Nephron (organoid): Measurements from ENCODE around the gene DCDC2C.

Source experiments
- H3K27ac Mint-ChIP-seq, 3 experiments: 2 replicates each; pipeline ENCODE4 v1.8.0; 2020; ENCODE audit warnings: mixed read lengths in 3 of 3, mild to moderate bottlenecking in 2 of 3, moderate library complexity in 1 of 3
- H3K27me3 Mint-ChIP-seq: 2 replicates; pipeline ENCODE4 v1.8.0; 2021; ENCODE audit warnings: low read depth, mild to moderate bottlenecking, moderate library complexity, mixed read lengths
- H3K36me3 Mint-ChIP-seq: 2 replicates; pipeline ENCODE4 v1.8.0; 2020; ENCODE audit warnings: low read depth, mixed read lengths
- H3K4me1 Mint-ChIP-seq: 2 replicates; pipeline ENCODE4 v1.8.0; 2020; ENCODE audit warnings: mixed read lengths
- H3K4me3 Mint-ChIP-seq, 3 experiments: 2 replicates each; pipeline ENCODE4 v1.8.0; 2020; ENCODE audit warnings: mild to moderate bottlenecking in 3 of 3, mixed read lengths in 3 of 3, moderate library complexity in 2 of 3
- H3K9me3 Mint-ChIP-seq: 2 replicates; pipeline ENCODE4 v1.8.0; 2020; ENCODE audit warnings: mixed read lengths
- TF ChIP-seq, protein P1 (sequence below), 3 experiments: fragments of 200-600 bp; sonication (generic); IDR thresholded peaks; one replicate each; pipeline ENCODE4 v1.5.0; 2021; ENCODE audit warnings: antibody characterized with exemption in 3 of 3; ENCODE audit not compliant: unreplicated experiment in 3 of 3

DCDC2C gene

DNA sequence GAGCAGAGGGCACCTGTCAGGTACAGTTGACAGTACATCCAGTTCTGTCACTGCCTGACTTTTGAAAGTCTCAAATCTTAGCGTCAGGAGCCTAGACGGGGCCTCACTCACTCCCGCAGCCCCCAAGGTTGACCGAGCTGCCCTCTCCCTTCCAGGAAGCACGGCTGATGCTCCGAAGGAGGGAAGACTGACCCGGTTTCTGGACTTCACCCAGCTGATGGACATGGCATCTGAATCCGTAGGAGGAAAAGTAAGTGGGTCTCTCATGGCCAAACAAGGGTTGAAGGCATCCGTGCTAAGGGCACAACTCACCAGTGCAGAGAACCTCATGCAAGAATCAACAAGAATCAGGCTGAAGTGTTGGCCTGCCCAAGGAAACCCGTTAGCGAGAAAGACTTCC is 32.4 kb upstream of the DCDC2C start:
- TF ChIP-seq, protein P1, sequence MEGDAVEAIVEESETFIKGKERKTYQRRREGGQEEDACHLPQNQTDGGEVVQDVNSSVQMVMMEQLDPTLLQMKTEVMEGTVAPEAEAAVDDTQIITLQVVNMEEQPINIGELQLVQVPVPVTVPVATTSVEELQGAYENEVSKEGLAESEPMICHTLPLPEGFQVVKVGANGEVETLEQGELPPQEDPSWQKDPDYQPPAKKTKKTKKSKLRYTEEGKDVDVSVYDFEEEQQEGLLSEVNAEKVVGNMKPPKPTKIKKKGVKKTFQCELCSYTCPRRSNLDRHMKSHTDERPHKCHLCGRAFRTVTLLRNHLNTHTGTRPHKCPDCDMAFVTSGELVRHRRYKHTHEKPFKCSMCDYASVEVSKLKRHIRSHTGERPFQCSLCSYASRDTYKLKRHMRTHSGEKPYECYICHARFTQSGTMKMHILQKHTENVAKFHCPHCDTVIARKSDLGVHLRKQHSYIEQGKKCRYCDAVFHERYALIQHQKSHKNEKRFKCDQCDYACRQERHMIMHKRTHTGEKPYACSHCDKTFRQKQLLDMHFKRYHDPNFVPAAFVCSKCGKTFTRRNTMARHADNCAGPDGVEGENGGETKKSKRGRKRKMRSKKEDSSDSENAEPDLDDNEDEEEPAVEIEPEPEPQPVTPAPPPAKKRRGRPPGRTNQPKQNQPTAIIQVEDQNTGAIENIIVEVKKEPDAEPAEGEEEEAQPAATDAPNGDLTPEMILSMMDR (IDR thresholded peaks at IDR 0.05; ENCODE audit: unreplicated experiment in 3 of 3) = no peak
- no peaks in the 10 kb centered on the region for H3K4me1 Mint-ChIP-seq
- H3K36me3 Mint-ChIP-seq = no peaks in the 10 kb centered on the region
- no peak overlapping the region for H3K27ac Mint-ChIP-seq
- H3K27me3 Mint-ChIP-seq = no peaks in the 10 kb centered on the region
- H3K4me3 Mint-ChIP-seq = no peak overlapping the region
- no peaks in the 10 kb centered on the region for H3K9me3 Mint-ChIP-seq

DNA sequence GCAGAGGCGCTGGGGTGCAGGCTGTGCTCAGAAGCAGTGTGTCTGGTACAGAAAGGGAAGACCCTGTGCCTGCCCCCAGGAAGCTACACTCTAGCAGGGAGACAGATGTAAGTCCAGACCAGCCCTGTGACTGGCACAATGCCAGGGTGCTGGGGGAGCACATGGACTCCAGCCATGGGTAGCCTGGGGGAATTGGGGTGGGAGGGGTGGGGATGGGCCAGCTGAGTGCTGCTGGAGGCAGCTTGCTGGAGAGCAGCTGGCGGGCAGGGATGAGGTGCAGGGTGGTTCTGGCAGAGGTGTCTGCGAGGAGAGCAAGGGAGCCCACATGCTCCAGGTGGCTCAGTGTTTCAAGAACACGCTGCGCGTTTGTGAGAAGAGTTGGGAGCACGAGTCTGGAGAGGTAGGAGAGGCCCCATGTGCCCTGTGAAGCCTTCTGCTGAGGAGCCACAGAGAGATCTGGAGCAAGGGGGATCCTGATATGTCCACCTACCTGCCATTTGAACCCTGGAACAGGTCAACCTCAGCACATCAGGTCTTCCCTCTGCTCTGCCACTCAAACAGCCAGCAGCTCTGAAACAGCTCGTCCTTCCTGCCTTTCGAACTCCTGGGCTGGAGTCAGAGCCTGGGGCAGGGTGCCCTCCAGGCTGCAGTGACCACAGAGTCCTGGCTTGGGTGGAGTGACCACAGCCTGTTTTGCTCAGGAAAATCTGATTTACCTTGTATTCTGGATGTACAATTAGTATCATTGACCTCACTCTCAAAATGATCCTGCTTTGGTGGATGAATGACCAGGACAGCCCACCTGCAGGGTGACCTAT is 30.3 kb upstream of the DCDC2C start:
- no peak overlapping the region for H3K4me3 Mint-ChIP-seq
- no peaks in the 10 kb centered on the region for H3K9me3 Mint-ChIP-seq
- no peaks in the 10 kb centered on the region for H3K4me1 Mint-ChIP-seq
- no peaks in the 10 kb centered on the region for H3K36me3 Mint-ChIP-seq
- H3K27me3 Mint-ChIP-seq = no peaks in the 10 kb centered on the region
- H3K27ac Mint-ChIP-seq = no peak overlapping the region
- TF ChIP-seq, protein P1 (IDR thresholded peaks at IDR 0.05; ENCODE audit: unreplicated experiment in 3 of 3) = no peak

DNA sequence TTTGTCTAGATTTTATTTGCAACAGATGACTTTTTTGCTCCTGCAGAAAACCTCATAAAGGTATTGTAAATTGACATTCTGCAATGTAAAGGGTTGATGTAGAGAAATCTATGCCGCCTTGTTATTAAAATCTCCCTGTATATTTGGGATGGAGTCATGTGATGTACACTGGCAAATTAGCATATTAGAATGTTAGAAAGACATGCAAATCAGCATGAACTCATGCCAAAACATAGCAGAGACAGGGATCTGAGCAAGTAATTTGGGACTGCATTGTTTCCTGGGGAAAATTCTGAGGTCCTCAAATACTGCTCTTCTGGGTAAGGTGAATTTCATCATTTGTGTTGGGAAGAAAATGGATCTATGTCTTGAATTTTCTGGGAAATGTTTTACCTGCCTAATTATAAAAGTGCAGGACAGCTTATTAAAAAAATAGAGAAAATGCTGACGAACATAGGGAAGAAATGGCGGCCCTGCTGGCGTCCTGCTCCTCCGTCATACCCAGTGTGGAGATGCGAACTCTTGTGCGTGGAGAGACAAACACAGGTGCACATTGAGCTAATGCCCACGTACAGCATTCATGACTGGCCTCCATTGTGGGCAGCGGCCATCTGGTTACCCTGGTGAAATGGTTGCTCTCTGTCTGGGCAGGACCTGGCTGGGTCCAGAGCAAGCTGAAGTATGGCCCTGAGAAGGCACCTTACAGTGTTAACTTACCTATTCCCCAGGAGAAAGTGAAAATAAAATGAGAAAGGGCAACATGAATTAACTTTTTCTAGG is 29.1 kb upstream of the DCDC2C start:
- Mint-ChIP-seq H3K4me1 (no peaks in the 10 kb centered on the region), H3K36me3 (no peaks in the 10 kb centered on the region), H3K27me3 (peaks cover 5% of the 10 kb centered on the region), H3K9me3 (no peaks in the 10 kb centered on the region), H3K27ac (no peak overlapping the region), H3K4me3 (no peak overlapping the region)
- TF ChIP-seq, protein P1 (IDR thresholded peaks at IDR 0.05; ENCODE audit: unreplicated experiment in 3 of 3) = no peak

DNA sequence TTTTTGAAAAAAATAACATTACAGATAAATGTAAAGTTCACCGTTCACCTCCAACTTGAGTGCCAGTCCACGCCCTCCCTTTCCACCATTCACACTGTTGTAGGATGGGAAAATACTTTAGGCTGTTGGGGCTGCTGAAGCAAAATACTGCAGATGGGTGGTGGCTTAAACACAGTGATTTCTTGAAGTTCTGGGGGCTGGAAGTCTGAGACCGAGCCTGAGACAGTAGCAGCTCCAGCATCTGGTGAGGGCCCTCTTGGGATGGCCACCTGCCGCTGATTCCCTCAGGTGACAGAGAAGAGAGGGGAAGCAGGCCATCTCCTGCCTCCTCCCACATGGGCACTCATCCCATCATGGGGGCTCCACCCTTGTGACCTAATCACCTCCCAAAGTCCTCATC is 27.7 kb upstream of the DCDC2C start:
- Mint-ChIP-seq H3K4me1 (no peaks in the 10 kb centered on the region), H3K27ac (no peak overlapping the region), H3K27me3 (peaks cover 11% of the 10 kb centered on the region), H3K9me3 (no peaks in the 10 kb centered on the region), H3K36me3 (no peaks in the 10 kb centered on the region), H3K4me3 (no peak overlapping the region)
- TF ChIP-seq, protein P1 (IDR thresholded peaks at IDR 0.05; ENCODE audit: unreplicated experiment in 3 of 3) = no peak

DNA sequence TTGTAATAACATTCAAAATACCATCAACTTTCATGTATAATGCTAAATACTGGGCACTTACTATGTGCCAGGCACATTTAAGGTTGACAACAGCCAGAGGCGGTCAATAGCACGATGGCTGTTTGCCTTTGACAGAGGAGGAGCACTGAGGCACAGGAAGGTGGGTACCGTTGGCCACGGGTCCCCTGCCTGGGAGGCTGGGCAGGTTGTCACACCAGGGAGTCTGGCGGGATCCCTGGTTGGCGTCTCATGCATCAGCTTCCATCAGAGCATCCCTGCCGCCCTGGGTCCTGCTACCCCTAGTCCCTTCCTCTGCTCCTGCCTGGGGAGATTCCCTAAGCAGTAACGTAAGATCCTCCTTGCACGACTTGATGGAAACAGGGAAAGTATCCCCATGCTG is 25.9 kb upstream of the DCDC2C start:
- no peaks in the 10 kb centered on the region for H3K4me1 Mint-ChIP-seq
- H3K27ac Mint-ChIP-seq = no peak overlapping the region
- no peaks in the 10 kb centered on the region for H3K36me3 Mint-ChIP-seq
- TF ChIP-seq, protein P1 (IDR thresholded peaks at IDR 0.05; ENCODE audit: unreplicated experiment in 3 of 3) = no peak
- H3K4me3 Mint-ChIP-seq = no peak overlapping the region
- H3K27me3 Mint-ChIP-seq = peaks cover 11% of the 10 kb centered on the region
- no peaks in the 10 kb centered on the region for H3K9me3 Mint-ChIP-seq
